Left lung (tissue), 10 donors: ENCODE results near the gene ZNF3. TPM values are rescaled to one million over a fixed set of nuclear protein-coding genes. Genes with fewer than 3 reads are reported as not detected.

Experiments
- ATAC-seq: fragments of 200-7000 bp; cut with Tn5 transposase; one replicate; pipeline ENCODE4 v1.9.1; 2020; ENCODE audit warnings: moderate library complexity
- DNase-seq, 4 donors: peaks; one replicate each; pipeline ENCODE4 v3.0.0-alpha.2; 2013 to 2020
- H3K27ac ChIP-seq, 2 donors: fragments of 200-600 bp; sonication (generic) in 1 of 2; one replicate each; pipeline versions ENCODE4 v1.5.0 to v1.8.0; 2020 to 2021
- H3K27me3 ChIP-seq, 2 donors: fragments of 200-600 bp; sonication (generic) in 1 of 2; one replicate each; pipeline versions ENCODE4 v1.5.0 to v1.8.0; 2020 to 2021
- H3K36me3 ChIP-seq, 2 donors: fragments of 200-600 bp; sonication (generic) in 1 of 2; one replicate each; pipeline versions ENCODE4 v1.5.0 to v1.8.0; 2020 to 2021
- H3K4me1 ChIP-seq, 2 donors: fragments of 200-600 bp; one replicate each; pipeline ENCODE4 v1.8.0; 2021
- H3K4me3 ChIP-seq, 2 donors: fragments of 200-600 bp; sonication (generic) in 1 of 2; one replicate each; pipeline versions ENCODE4 v1.5.0 to v1.8.0; 2020 to 2021; ENCODE audit warnings: mild to moderate bottlenecking in 1 of 2
- H3K9me3 ChIP-seq, 2 donors: fragments of 200-600 bp; sonication (generic) in 1 of 2; one replicate each; pipeline versions ENCODE4 v1.5.0 to v1.8.0; 2020 to 2021
- CTCF ChIP-seq, 2 donors: fragments of 200-600 bp; sonication (generic) in 1 of 2; IDR thresholded peaks; one replicate each; pipeline versions ENCODE4 v1.5.0 to v1.8.0; 2021; ENCODE audit warnings: antibody characterized with exemption in 2 of 2
- intact Hi-C, 2 donors: fragments of 100-400 bp; cut with DNase I; formaldehyde crosslinking; loops; one replicate each; pipeline versions ENCODE4 v1.11.2 to v1.14.2; 2022
- polyA plus RNA-seq, 6 donors: library from polyadenylated mRNA; unstranded; fragments of 120-200 nt; gene quantifications; one replicate each; pipeline ENCODE4 v1.2.1, GENCODE V29; 2013; ENCODE audit not compliant: insufficient read length in 6 of 6
- total RNA-seq, 2 donors: library from RNA; stranded (reverse); fragmentation: NEBNext Ultra II Directional; extraction: Animal tissue kit (Norgen Biotek cat#: 25700); gene quantifications; one replicate each; pipeline ENCODE4 v1.2.1, GENCODE V29; 2021
- donor health status: DM: no; HTN: yes; CAD: no.
- donor health status: DM: no; HTN: no; CAD: no.

The ZNF3 gene
- total and polyA plus RNA-seq, 8 donors = 22.5 to 53.1 (median 49.5) TPM

GRCh38 chr7:100061518-100062193 is 19.9 kb downstream of the ZNF3 start:
- H3K4me1 ChIP-seq = peaks cover 4 to 8% of the 10 kb centered on the region in 2 donors
- ATAC-seq = no peak
- no peak for TF ChIP-seq CTCF (IDR thresholded peaks at IDR 0.05)
- H3K36me3 ChIP-seq = peaks cover 0 to 81% of the 10 kb centered on the region in 2 donors
- H3K9me3 ChIP-seq = no peaks in the 10 kb centered on the region
- no peaks in the 10 kb centered on the region for H3K27me3 ChIP-seq
- H3K27ac ChIP-seq = no peak overlapping the region
- intact Hi-C loops = no loop called here
- H3K4me3 ChIP-seq = no peak overlapping the region
- DNase-seq = no peak

GRCh38 chr7:100059251-100059739 is 22.2 kb downstream of the ZNF3 start:
- H3K4me1 ChIP-seq = no peaks in the 10 kb centered on the region
- H3K27me3 ChIP-seq = no peaks in the 10 kb centered on the region
- no peak for ATAC-seq
- no peak for TF ChIP-seq CTCF (IDR thresholded peaks at IDR 0.05)
- H3K36me3 ChIP-seq = peaks cover 0 to 74% of the 10 kb centered on the region in 2 donors
- intact Hi-C loops = no loop called here
- no peak for DNase-seq
- H3K9me3 ChIP-seq = no peaks in the 10 kb centered on the region
- H3K4me3 ChIP-seq = no peak overlapping the region
- no peak overlapping the region for H3K27ac ChIP-seq

- no peaks in the 10 kb centered on the region for H3K4me1 ChIP-seq
Observed at GRCh38 chr7:100057006-100057405, 24.5 kb downstream of the ZNF3 start.

GRCh38 chr7:100053215-100053614 is 28.3 kb downstream of the ZNF3 start:
- Histone ChIP-seq H3K4me1 (peaks cover 0 to 10% of the 10 kb centered on the region in 2 donors), H3K36me3 (peaks cover 0 to 15% of the 10 kb centered on the region in 2 donors), H3K9me3 (no peaks in the 10 kb centered on the region), H3K27ac (no peak overlapping the region), H3K4me3 (no peak overlapping the region), H3K27me3 (no peaks in the 10 kb centered on the region)
- peak in 2 of 4 donors; percentile 66 to 84 for DNase-seq
- peak; percentile 71 for ATAC-seq
- TF ChIP-seq CTCF (IDR thresholded peaks at IDR 0.05) = peak; percentile 16 to 18
- intact Hi-C loops = no loop called here

More at GRCh38 chr7:100057006-100057405, 24.5 kb downstream of the ZNF3 start:
- TF ChIP-seq CTCF (IDR thresholded peaks at IDR 0.05) = no peak
- ATAC-seq = no peak
- Histone ChIP-seq H3K36me3 (peaks cover 0 to 52% of the 10 kb centered on the region in 2 donors), H3K9me3 (no peaks in the 10 kb centered on the region), H3K4me3 (no peak overlapping the region), H3K27me3 (no peaks in the 10 kb centered on the region), H3K27ac (no peak overlapping the region)
- DNase-seq = no peak
- intact Hi-C loops = no loop called here

- TF ChIP-seq CTCF (IDR thresholded peaks at IDR 0.05) = no peak
- H3K9me3 ChIP-seq = no peaks in the 10 kb centered on the region
- intact Hi-C loops = no loop called here
- H3K36me3 ChIP-seq = no peaks in the 10 kb centered on the region
- no peaks in the 10 kb centered on the region for H3K27me3 ChIP-seq
- DNase-seq (no peak), ATAC-seq (no peak)
- H3K27ac ChIP-seq = no peak overlapping the region
- no peak overlapping the region for H3K4me3 ChIP-seq
- H3K4me1 ChIP-seq = peaks cover 0 to 10% of the 10 kb centered on the region in 2 donors
Observed at GRCh38 chr7:100051611-100052010, 29.9 kb downstream of the ZNF3 start.
